CD4-positive, alpha-beta T cell treated with Interferon gamma for 1 hour (primary cell): ENCODE data around the gene PSD4.

Source experiments
- DNase-seq: peaks from one replicate; pipeline ENCODE4 v3.0.0-alpha.2; 2020

PSD4 gene

GRCh38 chr2:113144259-113144658, 29.5 kb upstream of the PSD4 start:
- no peak for DNase-seq

- no peak for DNase-seq
Measured at GRCh38 chr2:113148606-113149552, 24.9 kb upstream of the PSD4 start.

- DNase-seq, result no peak
Measured at GRCh38 chr2:113149553-113150257, 24.1 kb upstream of the PSD4 start.

- no peak for DNase-seq
Measured at GRCh38 chr2:113150258-113150601, 23.5 kb upstream of the PSD4 start.

- DNase-seq, result no peak
Measured at GRCh38 chr2:113155331-113155730, 18.4 kb upstream of the PSD4 start.

GRCh38 chr2:113156278-113157117, 17.3 kb upstream of the PSD4 start:
- DNase-seq, result no peak

- peak; percentile 15 for DNase-seq
Measured at GRCh38 chr2:113157118-113157896, 16.5 kb upstream of the PSD4 start.

- no peak for DNase-seq
Measured at GRCh38 chr2:113157897-113158753, 15.6 kb upstream of the PSD4 start.

- no peak for DNase-seq
Measured at GRCh38 chr2:113158884-113159553, 14.8 kb upstream of the PSD4 start.

GRCh38 chr2:113160248-113160647, 13.5 kb upstream of the PSD4 start:
- no peak for DNase-seq

- no peak for DNase-seq
Measured at GRCh38 chr2:113160962-113161361, 12.8 kb upstream of the PSD4 start.

- no peak for DNase-seq
Measured at GRCh38 chr2:113162173-113162572, 11.6 kb upstream of the PSD4 start.

GRCh38 chr2:113162869-113163268, 10.9 kb upstream of the PSD4 start:
- no peak for DNase-seq

- DNase-seq, result no peak
Measured at GRCh38 chr2:113164215-113164929, 9.4 kb upstream of the PSD4 start.

GRCh38 chr2:113164930-113165585, 8.7 kb upstream of the PSD4 start:
- no peak for DNase-seq

- DNase-seq, result no peak
Measured at GRCh38 chr2:113166187-113166645, 7.6 kb upstream of the PSD4 start.

- DNase-seq, result peak; percentile 40
Measured at GRCh38 chr2:113167115-113167932, 6.4 kb upstream of the PSD4 start.

GRCh38 chr2:113167962-113168340, 5.8 kb upstream of the PSD4 start:
- DNase-seq, result no peak
